AG09309 (cell line): ENCODE measurements around the gene LIMCH1.

Experiments
- DNase-seq: peaks from one replicate; pipeline ENCODE4 v3.0.0-alpha.2; 2010; ENCODE audit warnings: low read depth
- H3K4me3 ChIP-seq: 2 replicates; pipeline ENCODE4 v1.5.1; 2011; ENCODE audit warnings: mild to moderate bottlenecking, low read depth, low read length, moderate library complexity; ENCODE audit not compliant: control insufficient read depth
- TF ChIP-seq, protein P1 (sequence below): IDR thresholded peaks from 2 replicates; pipeline ENCODE4 v1.5.1; 2011; ENCODE audit warnings: mild to moderate bottlenecking, low read depth, low read length, inconsistent platforms; ENCODE audit not compliant: insufficient read depth, control insufficient read depth; ENCODE audit errors: missing control alignments

Gene LIMCH1

DNA sequence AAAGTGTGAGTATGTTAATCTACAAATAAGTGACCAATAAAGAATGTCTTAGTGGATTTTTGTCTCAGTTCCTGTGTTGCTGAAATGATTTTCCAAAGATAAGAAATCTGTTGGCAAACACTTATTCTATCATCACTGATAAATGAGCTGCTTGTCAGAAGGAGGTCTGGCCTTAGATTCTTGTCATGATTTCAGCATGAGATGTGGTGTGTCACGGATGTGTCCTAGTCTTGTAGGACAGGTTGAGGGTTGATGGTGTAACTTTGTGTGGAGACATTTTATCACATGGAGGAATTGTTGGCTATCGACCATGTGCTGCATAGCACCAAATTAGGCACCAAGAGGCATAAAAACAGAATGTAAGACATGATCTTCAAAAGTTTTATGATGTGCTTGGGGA, 31.8 kb upstream of the LIMCH1 start:
- DNase-seq: peak; percentile 49
- TF ChIP-seq, protein P1, sequence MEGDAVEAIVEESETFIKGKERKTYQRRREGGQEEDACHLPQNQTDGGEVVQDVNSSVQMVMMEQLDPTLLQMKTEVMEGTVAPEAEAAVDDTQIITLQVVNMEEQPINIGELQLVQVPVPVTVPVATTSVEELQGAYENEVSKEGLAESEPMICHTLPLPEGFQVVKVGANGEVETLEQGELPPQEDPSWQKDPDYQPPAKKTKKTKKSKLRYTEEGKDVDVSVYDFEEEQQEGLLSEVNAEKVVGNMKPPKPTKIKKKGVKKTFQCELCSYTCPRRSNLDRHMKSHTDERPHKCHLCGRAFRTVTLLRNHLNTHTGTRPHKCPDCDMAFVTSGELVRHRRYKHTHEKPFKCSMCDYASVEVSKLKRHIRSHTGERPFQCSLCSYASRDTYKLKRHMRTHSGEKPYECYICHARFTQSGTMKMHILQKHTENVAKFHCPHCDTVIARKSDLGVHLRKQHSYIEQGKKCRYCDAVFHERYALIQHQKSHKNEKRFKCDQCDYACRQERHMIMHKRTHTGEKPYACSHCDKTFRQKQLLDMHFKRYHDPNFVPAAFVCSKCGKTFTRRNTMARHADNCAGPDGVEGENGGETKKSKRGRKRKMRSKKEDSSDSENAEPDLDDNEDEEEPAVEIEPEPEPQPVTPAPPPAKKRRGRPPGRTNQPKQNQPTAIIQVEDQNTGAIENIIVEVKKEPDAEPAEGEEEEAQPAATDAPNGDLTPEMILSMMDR: no peak
- no peak overlapping the region for H3K4me3 ChIP-seq

DNA sequence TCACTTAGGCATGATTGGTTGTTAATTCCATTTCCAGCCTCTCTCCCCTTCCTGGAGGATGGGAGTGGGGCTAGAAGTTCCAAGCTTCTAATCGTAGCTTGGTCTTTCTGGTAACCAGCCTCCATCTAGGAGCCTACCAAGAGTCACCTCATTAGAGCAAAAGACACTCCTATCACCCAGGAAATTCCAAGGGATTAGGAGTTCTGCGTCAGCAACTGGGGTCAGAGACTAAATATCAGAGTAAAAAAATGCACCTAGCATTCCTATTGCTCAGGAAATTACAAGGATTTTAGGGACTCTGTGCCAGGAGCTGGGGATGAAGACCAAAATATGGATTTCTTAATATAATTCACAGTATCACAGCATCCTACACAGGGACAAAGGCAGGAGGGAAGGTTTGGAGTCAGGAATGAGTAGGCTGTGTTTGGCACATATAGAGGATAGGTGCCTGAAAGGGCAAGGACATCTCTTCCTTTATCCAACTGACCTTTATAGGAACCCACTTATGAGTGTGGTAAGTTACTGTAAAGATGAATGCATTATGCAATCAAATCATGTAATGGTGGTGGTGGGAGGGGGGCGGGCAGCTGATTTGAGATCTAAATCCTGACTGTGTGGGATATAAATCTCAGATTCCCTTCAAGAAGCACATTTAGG, 30.5 kb upstream of the LIMCH1 start:
- no peak overlapping the region for H3K4me3 ChIP-seq
- DNase-seq: peak; percentile 58
- TF ChIP-seq, protein P1: no peak

DNA sequence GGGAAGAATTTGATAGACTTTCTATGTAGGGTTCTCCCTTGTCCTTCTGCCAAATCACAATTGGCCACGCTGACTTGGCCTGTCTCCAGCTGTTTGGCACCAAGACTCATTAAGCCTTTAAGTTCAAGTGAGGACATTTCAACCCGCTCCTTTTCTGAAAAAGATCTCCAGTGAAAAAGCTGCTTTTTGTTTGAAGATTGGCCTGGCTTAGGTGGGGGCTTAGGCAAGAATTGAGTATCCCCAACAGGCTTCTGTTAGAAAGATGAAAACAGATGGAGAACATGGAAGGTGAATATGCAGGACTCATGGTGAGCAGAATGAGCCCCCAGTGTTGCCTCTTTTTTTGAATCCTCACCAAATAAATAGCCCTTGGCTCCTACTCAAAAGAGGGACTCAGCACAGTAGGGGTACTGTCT, 28.5 kb upstream of the LIMCH1 start:
- no peak for DNase-seq
- TF ChIP-seq, protein P1: no peak
- no peak overlapping the region for H3K4me3 ChIP-seq

DNA sequence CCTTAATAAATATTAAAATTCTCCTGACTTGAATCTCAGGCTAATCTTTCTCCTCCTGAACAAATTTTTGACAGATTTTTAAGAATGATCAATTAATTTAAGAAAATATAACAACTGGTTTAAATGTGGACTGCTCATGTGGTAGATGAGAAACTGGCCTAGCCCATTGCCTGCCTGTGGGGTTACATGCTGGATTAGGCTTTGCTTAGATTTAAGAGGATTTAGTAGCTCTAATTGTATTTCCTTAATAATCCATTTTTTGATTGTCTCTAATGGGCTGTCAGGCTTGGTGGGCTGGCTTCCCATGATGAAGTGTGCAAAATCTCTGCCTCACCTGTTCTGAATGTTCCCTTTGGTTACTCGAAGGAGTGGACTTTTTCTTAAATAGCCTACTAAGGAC, 27.8 kb upstream of the LIMCH1 start:
- H3K4me3 ChIP-seq: no peak overlapping the region
- TF ChIP-seq, protein P1: no peak
- DNase-seq: no peak

DNA sequence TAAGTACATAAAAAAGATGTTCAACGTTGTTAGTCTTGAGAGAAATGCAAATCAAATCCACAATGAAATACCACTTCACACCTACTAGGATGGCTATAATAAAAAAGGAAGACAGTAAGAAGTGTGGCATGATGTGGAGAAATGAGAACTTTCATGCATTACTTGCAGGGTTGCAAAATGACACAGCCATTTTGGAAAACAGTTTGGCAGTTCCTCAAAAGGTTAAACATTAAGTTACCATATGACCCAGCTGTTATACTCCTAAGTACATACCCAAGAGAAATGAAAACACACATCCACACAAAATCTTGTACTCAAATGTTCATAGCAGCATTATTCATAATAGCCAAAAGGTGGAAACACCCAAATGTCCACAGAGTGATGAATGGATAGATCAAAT, 25.8 kb upstream of the LIMCH1 start:
- TF ChIP-seq, protein P1: no peak
- no peak overlapping the region for H3K4me3 ChIP-seq
- DNase-seq: no peak

DNA sequence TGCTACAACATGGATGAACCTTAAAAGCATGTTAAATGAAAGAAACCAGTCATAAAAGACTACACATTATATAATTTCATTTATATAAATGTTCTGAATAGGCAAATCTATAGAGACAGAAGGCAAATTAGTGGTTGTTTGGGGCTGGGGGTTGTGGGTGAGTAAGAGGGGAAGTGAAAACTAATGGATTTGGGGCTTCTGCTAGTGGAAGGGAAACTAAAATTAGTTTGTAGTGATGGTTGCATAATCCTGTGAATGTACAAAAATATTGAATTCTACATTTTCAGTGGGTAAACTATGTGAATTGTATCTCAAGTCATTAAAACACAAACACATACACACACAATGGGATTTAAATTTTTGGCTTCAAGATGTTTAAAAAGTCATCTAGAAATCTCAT, 25.4 kb upstream of the LIMCH1 start:
- H3K4me3 ChIP-seq: no peak overlapping the region
- TF ChIP-seq, protein P1: no peak
- no peak for DNase-seq
